ENCODE measurements around the gene RPAP2. TPM values are rescaled to one million over a fixed set of nuclear protein-coding genes. Genes with fewer than 3 reads are reported as not detected.

The RPAP2 gene
- total RNA-seq, 3 donors from 2014 or later = 17.1 to 33.5 (median 22.6) TPM

DNA sequence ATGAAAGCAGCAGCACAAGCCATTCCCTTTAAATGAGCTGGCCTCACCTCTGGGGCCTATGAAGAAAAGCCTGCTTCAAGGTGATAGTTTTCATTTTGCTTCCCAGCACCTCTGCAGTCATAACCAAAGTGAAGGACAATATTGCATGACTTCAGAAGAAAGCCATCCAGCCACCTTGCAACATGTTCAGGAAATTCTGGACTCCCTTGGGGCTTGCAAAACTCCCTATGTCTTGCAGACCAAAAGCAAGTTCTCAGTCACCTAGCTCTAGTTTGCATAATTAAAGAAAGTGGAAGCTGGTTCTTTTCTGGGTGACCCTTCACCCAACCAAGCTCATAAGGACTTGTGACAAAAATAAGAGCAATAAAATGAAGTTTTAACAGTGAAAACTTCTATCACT is 100.2 kb downstream of the RPAP2 start:
- Histone ChIP-seq H3K36me3 (ENCODE audit: low read depth) (no peaks in the 10 kb centered on the region), H3K4me3 (no peak overlapping the region), H3K4me1 (ENCODE audit: low read depth) (no peaks in the 10 kb centered on the region), H3K9me3 (peaks cover 25% of the 10 kb centered on the region)
- intact Hi-C loops (cut with DNase I, micrococcal nuclease) = no loop called here
- no peak for ATAC-seq
- DNase-seq = no peak
- no peak for TF ChIP-seq CTCF (IDR thresholded peaks at IDR 0.05)

DNA sequence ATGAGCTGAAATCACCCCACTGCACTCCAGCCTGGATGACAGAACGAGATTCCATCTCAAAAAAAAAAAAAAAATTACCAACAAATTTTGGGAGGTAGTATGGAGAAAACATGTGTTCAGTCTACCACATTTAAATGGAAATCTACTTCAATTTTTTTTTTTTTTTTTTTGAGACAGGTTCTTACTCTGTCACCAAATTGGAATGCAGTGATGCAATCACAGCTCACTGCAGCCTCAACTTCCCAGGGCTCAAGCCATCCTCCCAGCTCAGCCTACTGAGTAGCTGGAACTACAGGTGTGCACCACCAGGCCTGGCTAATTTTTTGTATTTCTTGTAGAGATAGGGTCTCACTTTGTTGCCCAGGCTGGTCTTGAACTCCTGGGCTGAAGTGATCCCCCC is 105.8 kb downstream of the RPAP2 start:
- Histone ChIP-seq H3K9me3 (peaks cover 21% of the 10 kb centered on the region), H3K36me3 (ENCODE audit: low read depth) (no peaks in the 10 kb centered on the region), H3K4me3 (no peak overlapping the region), H3K4me1 (ENCODE audit: low read depth) (no peaks in the 10 kb centered on the region)
- ATAC-seq (no peak), DNase-seq (no peak)
- TF ChIP-seq CTCF (IDR thresholded peaks at IDR 0.05) = no peak
- intact Hi-C loops (cut with DNase I, micrococcal nuclease) = no loop called here

DNA sequence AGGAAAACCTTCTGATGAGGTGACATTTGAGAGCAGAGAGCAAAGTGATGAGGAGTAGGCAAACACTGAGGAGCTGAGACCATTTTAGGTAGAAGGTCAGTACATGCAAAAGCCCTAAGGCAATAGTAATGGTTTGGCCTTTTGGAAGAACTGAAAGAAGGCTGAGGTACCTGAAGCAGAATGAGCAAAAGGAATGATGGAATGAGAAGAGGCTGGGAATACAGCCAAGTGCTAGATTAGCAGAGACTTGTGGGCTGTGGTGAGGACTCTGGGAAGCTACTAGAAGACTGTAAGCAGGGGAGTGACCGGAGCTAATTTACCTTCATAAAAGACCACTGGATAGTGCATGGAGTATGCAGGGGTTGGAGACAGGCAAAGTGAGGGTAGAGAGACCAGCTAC is 110.0 kb downstream of the RPAP2 start:
- H3K9me3 ChIP-seq = no peaks in the 10 kb centered on the region
- H3K4me1 ChIP-seq (ENCODE audit: low read depth) = peaks cover 7% of the 10 kb centered on the region
- no peak overlapping the region for H3K4me3 ChIP-seq
- no peaks in the 10 kb centered on the region for H3K36me3 ChIP-seq (ENCODE audit: low read depth)
- ATAC-seq = no peak
- DNase-seq = no peak
- intact Hi-C loops (cut with DNase I, micrococcal nuclease) = no loop called here
- TF ChIP-seq CTCF (IDR thresholded peaks at IDR 0.05) = no peak

DNA sequence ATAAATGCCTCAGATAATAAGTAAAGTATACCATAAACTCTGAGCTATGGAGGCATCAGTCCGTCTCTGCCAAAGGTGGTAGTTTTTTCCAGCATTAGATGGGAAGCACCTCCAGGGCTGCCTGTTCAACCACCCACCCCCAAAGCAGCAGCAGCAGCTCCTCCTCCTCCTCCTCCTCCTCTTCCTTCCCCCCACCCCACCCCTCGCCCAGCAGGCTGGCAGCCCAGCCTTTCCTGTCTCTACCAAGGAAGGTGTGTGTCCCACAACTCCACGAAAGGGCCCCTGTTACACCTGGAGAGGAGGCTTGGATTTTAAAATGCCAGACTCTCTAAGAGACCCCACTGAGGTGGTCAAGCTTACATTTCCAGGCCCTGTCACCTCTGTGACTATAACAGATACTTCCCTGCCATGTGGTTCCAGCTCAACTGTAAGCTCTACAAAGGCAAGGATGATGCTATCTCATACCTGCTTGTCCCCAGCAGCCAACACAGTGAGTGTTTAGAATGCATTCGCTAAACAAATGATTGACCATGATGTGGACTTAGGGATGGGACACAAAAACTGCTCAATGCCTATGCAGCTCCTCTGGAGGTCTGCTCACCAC is 111.2 kb downstream of the RPAP2 start:
- H3K9me3 ChIP-seq = no peaks in the 10 kb centered on the region
- H3K4me1 ChIP-seq (ENCODE audit: low read depth) = peaks cover 7% of the 10 kb centered on the region
- ATAC-seq (no peak), DNase-seq (no peak)
- H3K36me3 ChIP-seq (ENCODE audit: low read depth) = no peaks in the 10 kb centered on the region
- no peak for TF ChIP-seq CTCF (IDR thresholded peaks at IDR 0.05)
- intact Hi-C loops (cut with DNase I, micrococcal nuclease) = no loop called here
- H3K4me3 ChIP-seq = no peak overlapping the region

DNA sequence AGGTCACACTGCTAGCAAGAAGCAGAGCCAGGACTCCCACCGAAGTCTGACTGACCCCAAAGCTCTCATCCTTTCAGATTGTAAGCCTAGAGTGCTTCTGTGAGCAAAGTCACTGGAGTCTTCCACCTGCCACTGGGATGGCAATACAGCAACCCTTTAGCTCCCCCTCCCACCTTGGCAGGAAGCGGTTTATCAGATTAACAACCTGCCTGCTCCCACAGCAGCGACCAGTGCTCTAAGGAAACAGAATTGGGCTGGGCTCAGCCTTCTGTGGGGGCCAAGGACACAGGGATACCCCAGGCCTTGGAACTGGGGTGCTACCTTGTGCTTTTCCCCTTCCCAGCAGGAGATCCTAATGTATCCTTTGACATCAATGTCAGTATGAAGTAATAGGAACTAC is 111.8 kb downstream of the RPAP2 start:
- peaks cover 7% of the 10 kb centered on the region for H3K4me1 ChIP-seq (ENCODE audit: low read depth)
- intact Hi-C loops (cut with DNase I, micrococcal nuclease) = no loop called here
- no peaks in the 10 kb centered on the region for H3K9me3 ChIP-seq
- no peaks in the 10 kb centered on the region for H3K36me3 ChIP-seq (ENCODE audit: low read depth)
- no peak overlapping the region for H3K4me3 ChIP-seq
- TF ChIP-seq CTCF (IDR thresholded peaks at IDR 0.05) = no peak
- peak; percentile 43 for ATAC-seq
- DNase-seq = peak in 1 of 3 donors; percentile 32

DNA sequence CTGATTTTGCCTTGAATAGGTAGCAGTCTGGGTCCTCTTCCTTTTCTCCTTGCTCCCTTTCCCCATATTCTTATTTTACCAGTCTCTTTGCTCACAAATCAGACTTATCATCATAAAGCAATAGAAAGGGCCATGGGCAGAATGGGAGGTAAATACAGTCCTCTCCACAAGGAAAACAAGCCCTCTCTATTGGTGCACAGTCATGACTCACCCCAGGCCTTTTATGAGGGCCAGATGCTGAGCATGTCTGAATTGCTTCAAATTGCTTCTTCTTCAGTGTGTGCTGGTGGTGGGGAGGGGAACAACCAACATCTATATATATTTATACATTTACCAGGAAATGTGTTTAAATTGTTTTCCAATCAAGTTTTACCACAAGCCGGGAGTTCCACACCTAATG is 112.7 kb downstream of the RPAP2 start:
- ATAC-seq (peak; percentile 96), DNase-seq (peak in 2 of 3 donors; percentile 30 to 59)
- Histone ChIP-seq H3K4me1 (ENCODE audit: low read depth) (peaks cover 7% of the 10 kb centered on the region), H3K4me3 (no peak overlapping the region), H3K9me3 (no peaks in the 10 kb centered on the region), H3K36me3 (ENCODE audit: low read depth) (no peaks in the 10 kb centered on the region)
- TF ChIP-seq CTCF (IDR thresholded peaks at IDR 0.05) = no peak
- intact Hi-C loops (cut with DNase I, micrococcal nuclease) = no loop called here
